IPS-18c (cell line): ENCODE results near the gene BPHL.
A peak's percentile ranks its signal among the peaks of the same experiment; 100 is the strongest.
"Not testable (repeated sequence)": the region's sequence is repeated elsewhere in the genome, so short reads cannot be mapped to it uniquely, and the experiment has no call there.

Experiments
- H3K4me3 ChIP-seq: 2 replicates; pipeline ENCODE4 v1.7.0; 2013; ENCODE audit warnings: low read depth, mild to moderate bottlenecking, low read length, moderate library complexity; ENCODE audit not compliant: insufficient read depth
- H3K9me3 ChIP-seq: one replicate; pipeline ENCODE4 v1.6.1; 2013; ENCODE audit warnings: mild to moderate bottlenecking, low read length, moderate library complexity; ENCODE audit not compliant: control insufficient read depth, insufficient read depth

The BPHL gene

GRCh38 chr6:3139090-3139903 is 20.8 kb downstream of the BPHL start:
- Histone ChIP-seq H3K4me3 (no peak overlapping the region), H3K9me3 (no peaks in the 10 kb centered on the region)

DNA sequence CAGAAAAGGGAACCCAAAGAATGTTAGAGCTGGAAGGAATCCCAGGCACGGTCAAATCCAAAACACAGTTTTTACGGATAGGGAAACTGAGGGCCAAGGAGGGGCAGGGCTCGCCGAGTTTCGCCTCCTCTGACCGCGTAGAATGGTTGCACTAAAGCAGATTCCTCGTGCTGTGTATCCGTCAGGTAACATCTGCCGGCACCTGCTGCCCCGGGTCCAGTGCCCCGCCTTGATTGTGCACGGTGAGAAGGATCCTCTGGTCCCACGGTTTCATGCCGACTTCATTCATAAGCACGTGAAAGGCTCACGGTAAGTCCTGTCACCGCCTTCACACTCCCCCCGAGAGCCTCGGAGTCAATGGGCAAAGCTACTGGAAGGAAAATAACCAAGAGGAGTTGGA is 21.7 kb downstream of the BPHL start:
- H3K9me3 ChIP-seq = no peaks in the 10 kb centered on the region
- no peak overlapping the region for H3K4me3 ChIP-seq

DNA sequence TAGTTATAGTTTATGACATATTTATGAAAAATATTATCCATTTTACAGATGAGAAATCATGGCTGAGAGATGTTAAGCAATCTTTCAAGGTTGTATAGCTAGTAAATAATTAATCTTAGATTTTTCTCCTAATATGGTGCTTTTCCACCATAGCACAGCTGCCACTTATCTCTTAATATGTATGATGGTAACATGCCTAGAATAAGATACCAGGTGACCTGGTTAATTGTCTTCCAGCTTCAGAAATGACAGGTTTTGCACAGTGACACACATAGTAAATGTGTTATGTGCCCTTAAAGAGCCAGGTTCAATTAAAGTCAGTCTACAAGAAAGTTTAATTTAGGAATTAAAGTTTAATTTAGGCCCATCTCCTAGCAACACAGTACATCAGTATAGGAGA is 24.0 kb downstream of the BPHL start:
- no peaks in the 10 kb centered on the region for H3K9me3 ChIP-seq
- no peak overlapping the region for H3K4me3 ChIP-seq

- Histone ChIP-seq H3K4me3 (no peak overlapping the region), H3K9me3 (no peaks in the 10 kb centered on the region)
These were observed 24.6 kb downstream of the BPHL start for GRCh38 chr6:3143158-3143557.

- H3K4me3 ChIP-seq = no peak overlapping the region
- no peaks in the 10 kb centered on the region for H3K9me3 ChIP-seq
These were observed 26.1 kb downstream of the BPHL start for GRCh38 chr6:3144571-3144970.

GRCh38 chr6:3147914-3148757 is 29.6 kb downstream of the BPHL start:
- Histone ChIP-seq H3K4me3 (no peak overlapping the region), H3K9me3 (no peaks in the 10 kb centered on the region)

GRCh38 chr6:3151691-3152090 is 33.2 kb downstream of the BPHL start:
- Histone ChIP-seq H3K9me3 (no peaks in the 10 kb centered on the region), H3K4me3 (no peak overlapping the region)

GRCh38 chr6:3152689-3153088 is 34.2 kb downstream of the BPHL start:
- no peak overlapping the region for H3K4me3 ChIP-seq
- H3K9me3 ChIP-seq = no peaks in the 10 kb centered on the region

GRCh38 chr6:3155416-3155815 is 36.9 kb downstream of the BPHL start:
- not testable (repeated sequence) for H3K4me3 ChIP-seq, H3K9me3 ChIP-seq

DNA sequence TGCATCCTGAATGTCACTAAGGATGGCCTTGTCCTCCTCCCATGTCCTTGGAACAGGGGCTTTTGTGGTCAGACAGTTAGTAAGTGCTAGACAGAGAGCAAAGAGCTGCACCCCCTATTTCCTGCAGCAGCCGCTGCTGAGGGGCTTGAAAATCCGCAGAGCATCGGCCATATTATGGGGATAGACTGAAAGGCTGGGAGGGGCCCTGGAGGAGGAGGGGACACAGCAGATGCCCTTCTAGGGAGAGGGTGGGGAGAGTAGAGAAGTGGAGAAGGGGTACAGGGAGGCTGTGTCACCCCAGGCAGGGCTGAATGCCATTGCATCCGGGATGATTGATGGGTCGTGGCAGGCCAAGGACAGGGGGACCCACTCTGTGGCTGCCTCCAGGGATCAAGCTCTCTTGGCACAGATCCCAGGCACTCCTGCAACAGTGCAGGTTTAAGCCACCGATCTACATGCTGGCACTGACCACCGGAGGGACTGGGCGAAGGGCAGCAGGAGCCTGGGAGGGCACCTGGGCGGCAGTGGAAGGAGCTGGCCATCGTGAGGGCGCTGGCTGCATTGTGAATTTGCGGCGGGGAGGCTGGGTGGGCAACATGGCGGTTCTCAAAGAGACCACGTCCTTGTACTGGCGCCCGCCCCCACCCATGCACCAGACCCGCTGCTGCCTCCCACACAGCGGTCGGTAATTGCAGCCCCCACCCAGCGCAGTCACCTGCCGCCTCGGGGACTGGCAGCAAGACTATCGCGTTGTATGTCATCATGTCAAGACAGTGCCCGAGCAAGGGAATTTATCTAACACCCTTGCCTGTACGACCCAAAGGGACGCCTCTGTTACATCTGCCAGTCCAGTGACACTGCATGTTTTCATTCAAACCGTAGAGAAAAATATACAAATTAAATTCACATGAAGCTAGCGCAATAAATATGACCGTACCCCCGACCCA is 37.9 kb downstream of the BPHL start:
- H3K9me3 ChIP-seq = not testable (repeated sequence)
- H3K4me3 ChIP-seq = peak overlapping the region; percentile 92

DNA sequence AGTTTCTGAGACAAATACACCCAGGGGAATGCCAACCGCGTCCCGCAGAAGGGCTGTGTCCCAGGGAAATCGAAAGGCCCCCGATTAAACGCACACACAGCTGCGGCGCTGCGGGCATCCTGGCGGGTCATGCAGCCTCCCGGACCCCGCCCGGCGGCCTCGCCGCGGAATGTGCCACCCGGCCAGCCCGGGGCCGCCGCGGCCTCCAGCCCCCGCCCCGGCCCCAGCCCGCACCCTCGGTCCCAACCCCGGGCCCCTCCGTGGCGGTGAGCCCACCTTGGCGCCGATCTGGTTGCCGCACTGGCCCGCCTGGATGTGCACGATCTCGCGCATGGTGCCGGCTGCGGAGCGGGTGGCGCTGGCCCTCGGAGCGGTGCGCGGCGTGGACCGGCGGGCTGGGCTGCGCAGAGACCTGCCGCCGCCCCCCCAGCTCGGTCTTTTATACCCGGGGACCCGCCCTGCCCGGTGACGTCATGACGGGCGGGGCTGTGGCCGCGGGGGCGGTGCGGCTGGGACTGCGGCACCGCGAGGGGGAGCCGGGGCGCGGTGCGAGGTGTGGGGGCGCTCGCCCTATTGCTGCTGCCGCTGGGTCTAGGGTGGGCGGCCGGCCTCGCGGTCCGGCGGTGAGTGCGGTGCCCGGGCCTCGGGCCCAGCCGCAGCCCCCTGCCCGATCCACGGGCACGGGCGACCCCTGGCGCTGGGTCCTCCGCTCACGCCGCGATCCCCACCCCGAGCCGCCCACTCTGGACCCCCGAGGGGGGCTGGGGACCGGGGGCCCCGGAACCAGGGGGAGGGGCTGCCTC is 38.8 kb downstream of the BPHL start, which contains the start of gene TUBB2A:
Gene TUBB2A, minus strand, starts transcription at position 414 of the 803 bp plus-strand sequence. Its CDS starts 81 bp downstream, at position 333.
- H3K4me3 ChIP-seq = peak within 1 kb of the TSS; percentile 92
- no peaks in the 10 kb centered on the region for H3K9me3 ChIP-seq

- H3K4me3 ChIP-seq = peak overlapping the region; percentile 29
These were observed 41.6 kb downstream of the BPHL start for GRCh38 chr6:3159805-3160781.

GRCh38 chr6:3162067-3162497 is 43.6 kb downstream of the BPHL start:
- peak overlapping the region; percentile 78 for H3K4me3 ChIP-seq

More at GRCh38 chr6:3159805-3160781, 41.6 kb downstream of the BPHL start:
- H3K9me3 ChIP-seq = no peaks in the 10 kb centered on the region

DNA sequence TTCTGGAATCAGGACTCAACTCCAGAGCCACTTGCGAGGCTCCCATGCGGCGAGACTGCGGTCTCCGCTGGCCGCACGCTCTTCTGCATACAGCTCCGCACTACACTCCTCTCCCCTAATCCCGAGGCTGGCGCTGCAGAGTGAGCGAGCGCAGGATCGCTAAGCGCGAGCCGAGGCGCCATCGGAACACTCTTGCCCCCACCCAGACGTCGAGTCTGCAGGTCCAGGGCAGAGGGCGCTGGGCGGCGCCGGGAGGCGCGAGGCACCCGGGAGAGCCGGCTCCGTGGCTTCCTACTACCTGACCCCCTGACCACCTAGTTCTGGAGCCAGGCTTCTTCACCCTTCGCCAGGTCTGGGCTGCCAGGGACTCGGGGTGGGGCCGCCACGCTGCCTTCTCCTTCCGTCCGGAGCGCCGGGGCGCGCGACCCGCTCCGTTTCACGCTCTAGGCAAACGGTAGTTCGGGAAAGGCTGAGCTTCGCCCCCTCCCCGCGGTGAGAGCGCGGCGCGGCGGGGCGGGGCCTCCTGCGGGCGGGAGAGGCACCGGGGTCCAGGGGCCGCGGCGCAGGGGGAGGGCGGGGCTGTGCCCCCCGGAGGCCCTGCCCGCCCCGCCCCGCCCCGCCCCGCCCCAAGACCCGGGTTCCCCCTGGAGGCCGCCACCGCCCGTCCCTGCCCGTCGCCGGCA is 44.2 kb downstream of the BPHL start:
- Histone ChIP-seq H3K4me3 (peak overlapping the region; percentile 78), H3K9me3 (no peaks in the 10 kb centered on the region)

More at GRCh38 chr6:3162067-3162497, 43.6 kb downstream of the BPHL start:
- no peaks in the 10 kb centered on the region for H3K9me3 ChIP-seq

GRCh38 chr6:3163248-3163594 is 44.7 kb downstream of the BPHL start:
- peak overlapping the region; percentile 42 for H3K4me3 ChIP-seq
- no peaks in the 10 kb centered on the region for H3K9me3 ChIP-seq
